Fibroblast of upper back skin (primary cell): ENCODE results near the gene CTNS.

Experiments
- DNase-seq: peaks from one replicate; pipeline ENCODE4 v3.0.0-alpha.2; 2013

CTNS gene

DNA sequence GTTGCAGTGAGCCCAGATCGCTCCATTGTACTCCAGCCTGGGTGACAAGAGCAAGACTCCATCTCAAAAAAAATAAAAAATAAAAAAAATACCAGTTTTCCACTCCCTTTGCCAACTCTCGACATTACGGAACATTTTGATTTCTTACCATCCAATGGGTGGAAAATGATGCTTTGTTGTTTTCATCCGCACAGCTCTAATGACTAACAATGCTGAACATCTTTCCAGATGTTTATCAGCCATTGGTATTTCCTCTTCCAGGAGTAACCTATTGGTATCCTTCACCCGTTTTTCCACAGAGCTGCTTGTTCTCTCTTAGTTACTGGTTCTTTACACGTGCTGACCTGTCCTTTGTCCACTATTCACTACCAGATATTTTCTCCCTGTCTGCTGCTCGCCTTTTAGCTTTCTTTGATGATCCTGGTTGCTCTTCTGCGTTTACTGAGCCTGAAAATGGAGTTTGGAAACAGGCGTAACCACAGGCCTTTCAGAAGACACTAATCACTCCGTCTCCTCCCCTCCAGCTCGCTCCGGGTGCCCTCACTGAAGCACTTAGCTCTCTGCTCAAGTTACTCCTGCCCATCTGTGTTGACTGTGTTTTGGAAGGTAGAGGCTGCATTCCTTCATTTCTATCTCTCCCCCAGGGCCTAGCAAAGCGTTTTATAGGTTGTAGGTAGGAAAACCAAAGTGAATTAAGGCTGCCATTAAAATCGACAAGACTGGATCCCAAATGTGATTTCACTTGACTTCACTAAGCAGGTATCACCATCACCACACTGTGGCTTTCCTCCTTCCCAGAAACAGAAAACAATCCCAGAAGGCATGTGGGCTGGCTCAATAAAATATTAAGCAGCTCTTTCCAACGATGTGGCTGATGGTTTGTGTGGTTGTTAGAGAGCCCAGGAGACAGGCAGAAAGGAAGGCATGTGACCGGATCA, 9.5 kb upstream of the CTNS start:
- DNase-seq: no peak

DNA sequence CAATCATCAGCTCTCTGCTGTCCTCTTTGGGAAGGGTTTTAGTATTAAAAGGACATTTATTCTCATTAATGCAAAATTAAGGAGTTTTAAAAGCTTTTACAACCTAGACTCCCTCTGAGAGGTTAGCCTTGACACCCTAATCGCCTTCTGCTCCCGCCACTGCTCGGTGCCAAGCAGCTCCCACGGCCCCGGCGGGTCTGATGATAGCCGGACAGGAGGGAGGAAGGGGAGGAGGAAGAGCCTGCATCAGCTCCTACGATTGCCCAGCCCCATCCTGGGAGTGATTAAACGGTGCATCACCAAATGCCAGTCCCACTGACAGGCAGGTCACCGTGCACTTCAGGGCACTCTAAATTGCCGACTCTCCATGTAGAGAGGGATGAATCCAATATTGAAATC, 8.8 kb upstream of the CTNS start:
- no peak for DNase-seq

DNA sequence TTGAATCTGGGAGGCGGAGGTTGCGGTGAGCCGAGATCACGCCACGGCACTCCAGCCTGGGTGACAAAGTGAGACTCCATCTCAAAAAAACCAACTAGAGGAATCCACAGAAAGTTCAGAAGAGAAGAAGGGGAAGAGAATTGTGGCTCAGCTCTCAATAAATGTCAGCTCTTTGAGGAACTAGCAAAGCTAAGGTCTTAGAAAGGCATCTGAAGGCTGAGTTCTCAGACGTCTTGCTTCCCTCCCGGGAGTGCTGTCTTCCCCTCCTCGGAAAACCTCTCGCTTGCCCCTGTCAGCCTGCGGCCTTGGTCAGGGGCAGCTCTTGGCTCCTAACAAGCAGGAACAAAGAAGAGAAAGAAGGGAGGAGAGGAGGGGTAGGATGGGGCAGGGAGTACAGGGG, 5.8 kb upstream of the CTNS start:
- no peak for DNase-seq

DNA sequence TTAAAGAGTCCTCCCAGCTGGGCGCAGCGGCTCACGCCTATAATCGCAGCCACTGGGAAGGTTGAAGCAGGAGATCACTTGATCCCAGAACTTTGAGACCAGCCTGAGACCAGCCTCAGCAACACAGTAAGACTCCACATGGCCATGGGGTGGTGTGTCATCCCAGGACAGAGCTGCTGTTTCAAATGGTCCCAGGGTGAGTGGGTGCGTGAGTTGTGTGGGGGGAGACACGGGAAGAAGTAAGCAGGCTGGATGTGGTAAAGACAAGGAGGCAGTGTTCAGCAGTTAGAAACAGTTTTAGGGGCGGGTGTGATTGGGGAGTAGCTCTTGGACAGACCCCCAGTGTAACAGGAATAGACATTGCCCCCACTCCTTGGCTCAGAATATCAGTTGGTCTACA, 4.3 kb upstream of the CTNS start:
- DNase-seq: no peak

DNA sequence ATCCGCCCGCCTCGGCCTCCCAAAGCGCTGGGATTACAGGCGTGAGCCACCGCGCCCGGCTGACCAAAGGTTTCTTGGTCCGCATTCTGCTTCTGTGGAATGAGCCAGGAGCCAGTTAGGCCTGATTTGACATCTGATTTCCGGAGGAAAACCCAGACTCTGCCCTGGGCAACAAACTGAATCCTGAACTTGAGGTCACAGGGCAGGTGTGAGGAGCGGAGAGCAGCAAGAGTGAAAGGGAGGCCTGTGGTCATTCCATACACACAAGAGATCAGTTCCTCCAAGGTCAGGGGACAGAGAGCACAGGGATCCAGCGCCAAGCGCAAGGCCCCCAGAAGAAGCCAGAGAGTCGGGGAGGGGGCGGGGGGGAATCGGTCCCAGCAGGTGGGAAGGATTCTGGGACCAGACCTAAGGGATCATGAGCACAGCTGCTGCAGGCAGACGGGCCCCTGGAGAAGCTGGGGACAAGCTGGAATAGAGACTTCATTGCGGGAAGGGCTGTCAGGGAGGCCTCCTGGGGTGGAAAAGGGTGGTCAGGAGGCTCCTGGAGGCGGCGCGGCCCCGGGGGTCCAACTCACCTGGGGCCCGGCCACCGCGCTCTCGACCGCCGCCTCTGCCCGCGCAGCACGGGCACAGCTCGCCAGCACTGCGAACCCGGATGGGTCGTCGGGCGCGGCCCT, 946 bp upstream of the CTNS start:
- no peak for DNase-seq

DNA sequence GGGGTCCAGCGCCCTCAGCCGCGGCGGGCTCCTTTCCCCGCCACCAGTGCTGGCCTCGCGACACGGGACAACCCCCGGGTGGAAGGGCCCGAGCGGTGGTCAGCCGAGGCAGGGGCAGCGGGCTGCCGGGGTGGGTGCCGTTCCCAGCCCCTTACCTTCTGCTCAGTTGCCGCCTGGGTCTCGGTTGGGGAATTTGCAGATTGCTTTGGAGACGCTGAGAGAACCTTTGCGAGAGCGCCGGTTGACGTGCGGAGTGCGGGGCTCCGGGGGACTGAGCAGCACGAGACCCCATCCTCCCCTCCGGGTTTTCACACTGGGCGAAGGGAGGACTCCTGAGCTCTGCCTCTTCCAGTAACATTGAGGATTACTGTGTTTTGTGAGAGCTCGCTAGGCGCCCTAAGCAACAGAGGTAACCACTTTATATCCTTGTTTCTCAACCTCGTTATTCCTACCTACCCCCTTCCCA, 381 bp downstream of the CTNS start:
- DNase-seq: no peak

DNA sequence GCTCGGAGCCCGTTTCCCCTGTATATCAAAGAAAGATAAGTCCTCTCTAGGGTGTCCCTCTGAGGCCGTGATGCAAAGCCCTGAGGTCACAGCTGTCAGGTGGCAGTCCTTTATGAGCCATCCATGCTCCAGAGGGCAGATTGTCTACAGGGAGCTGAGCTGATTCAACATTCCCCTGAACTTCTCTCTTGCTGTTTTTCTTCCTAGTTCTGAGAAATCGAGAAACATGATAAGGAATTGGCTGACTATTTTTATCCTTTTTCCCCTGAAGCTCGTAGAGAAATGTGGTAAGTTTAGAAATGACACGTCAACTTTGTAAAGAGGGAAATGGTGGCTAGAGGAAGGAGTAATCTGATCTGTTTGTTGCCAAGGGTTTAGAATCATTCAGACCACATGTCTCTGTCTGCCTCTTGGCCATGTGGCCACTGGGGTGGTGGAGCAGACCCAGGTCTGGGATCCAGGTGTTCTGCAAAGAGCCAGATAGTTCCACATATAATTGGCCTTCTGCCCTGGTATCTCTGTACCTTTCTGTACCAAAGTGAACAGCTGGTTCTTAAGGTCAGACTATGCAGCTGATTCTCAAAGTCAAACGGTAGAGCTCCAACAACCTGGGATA, 3.5 kb downstream of the CTNS start:
- peak; percentile 43 for DNase-seq

DNA sequence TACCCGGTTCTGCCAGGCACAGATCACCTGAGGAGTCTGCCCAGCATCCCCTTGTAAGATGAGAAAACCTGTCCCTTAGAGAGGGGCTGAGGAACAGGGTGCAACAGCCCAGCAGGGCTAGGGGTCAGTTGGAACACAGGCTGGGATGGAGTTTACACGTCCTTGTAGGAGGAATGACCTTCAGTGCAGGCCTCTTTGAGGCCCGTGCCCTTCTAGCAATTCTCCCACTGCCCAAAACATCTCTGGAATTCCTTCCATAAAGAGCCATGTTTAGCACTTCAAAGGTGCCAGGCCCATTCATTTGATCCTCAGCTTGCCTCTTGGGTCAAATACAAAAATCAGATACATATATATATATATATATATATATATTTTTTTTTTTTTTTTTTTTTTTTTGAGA, 4.5 kb downstream of the CTNS start:
- no peak for DNase-seq

DNA sequence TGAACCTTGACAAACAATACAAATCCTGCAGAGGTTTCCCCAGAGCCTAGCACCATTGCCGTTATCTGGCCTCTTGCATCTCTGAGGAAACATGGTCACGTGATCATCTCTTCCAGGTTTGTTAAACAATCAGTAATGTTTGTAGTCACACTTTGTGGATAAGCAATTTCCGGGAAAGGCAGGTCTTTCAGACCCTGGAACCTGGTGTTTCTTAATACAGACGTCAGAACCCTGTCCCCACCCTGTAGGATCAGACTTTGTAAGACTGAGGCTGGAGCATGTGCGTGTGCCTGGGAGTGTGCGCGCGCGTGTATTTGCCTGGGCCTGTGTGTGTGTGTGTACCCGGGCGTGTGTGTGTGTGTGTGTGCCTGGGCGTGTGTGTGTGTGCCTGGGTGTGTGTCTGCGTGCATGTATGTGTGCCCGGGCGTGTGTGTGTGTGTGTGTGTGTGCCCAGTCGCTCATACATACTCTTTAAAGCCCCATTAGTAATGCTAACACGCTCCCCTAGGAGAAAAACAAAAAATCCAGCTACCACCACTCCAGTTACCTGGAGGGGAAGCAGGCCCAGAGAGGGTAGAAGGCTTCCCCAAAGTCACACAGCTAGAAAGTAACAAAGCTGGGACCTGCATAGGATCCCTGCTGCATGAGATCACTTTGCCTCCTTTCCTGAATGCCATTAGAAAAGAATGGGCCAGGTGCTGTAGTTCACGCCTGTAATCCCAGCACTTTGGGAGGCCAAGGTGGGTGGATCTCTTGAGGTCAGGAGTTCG, 5.3 kb downstream of the CTNS start:
- DNase-seq: no peak

DNA sequence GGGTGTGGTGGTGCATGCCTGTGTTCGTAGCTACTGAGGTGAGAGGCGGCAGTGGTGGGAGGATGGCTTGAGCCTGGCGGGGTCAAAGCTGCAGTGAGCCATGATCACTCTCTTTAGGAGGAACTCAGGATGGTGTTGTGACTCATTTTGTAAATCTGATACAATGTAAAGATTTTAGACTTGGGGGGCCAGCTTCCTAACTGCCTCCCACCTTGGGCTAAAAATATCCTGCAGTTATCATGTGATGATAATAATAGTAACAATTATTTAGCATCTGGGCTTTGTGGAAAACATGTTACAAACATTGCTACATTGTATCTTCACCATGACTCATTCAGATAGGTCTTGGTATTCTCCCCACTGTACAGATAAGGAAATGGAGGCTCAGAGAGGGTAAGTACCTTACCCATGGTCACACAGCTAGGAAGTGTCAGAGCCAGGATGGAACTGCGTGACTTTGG, 7.4 kb downstream of the CTNS start:
- DNase-seq: no peak

DNA sequence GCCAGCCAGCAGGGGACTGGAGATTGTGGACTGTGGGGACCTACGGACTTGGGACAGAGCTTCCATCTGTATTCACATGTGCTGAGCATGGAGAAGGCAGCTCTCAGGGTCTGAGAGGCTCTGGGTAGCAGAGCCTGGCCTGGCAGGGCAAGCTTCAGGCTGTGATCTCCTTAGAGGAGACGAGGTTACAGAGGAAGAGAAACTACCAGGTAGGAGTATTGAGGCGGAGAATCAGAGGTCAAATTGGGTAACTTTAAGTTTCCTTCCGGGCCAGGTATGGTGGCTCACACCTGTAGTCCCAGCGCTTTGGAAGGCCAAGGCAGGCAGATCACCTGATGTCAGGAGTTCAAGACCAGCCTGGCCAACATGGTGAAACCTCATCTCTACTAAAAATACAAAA, 8.8 kb downstream of the CTNS start:
- no peak for DNase-seq

DNA sequence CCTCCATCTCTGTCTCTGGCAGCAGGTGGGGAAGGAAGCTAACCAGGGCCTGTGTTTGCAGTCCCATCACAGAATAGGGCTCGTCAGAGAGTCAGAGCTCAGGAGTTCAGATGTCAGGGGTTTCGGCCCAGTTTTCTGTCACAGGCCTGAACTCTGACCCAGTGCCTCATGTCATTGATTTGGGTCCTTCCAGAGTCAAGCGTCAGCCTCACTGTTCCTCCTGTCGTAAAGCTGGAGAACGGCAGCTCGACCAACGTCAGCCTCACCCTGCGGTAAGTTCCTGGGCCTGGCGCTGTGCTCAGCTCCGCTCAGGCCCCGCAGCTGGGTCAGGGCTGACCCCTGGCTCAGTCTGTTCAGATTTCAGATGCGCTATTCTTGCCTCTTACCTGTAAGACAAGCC, 10.7 kb downstream of the CTNS start:
- no peak for DNase-seq

DNA sequence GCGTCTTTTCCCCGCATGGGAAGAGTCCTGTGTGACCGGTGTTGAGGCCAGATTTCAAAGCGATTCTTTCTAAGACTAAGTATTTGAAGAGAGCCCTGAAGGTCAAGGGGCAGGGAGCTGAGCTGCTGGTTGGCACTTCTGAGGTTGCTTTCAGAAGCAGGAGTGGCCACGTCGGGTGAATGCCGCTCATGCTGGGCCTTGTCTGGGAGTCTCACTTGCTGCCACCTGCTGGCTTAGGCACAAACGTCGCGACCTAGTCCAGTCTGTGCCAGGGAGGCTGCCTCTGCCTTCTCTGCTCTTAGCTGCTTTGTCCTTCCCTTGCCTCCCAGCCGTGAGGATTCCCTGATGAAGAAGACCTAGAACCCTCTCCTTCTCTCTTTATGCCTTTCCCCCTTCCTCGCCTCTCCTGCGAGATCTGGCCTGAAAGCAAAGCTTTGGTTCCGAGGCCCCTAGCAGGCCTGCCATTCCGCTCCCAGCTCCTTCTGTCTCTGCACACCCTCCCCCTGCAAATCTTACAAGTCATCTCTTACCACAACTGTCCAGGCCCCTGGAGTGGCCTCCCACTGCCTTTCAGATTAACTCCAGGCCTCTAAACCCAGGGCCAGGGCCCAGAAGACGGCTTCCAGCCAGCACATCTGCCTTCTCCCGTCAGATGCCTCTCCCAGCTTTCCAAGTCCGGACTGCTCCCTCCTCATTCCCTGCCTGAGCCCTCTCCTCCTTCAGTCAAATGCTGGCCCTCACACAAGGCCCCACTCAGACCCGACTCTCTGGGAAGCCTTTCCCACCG, 11.4 kb downstream of the CTNS start:
- DNase-seq: peak; percentile 60

DNA sequence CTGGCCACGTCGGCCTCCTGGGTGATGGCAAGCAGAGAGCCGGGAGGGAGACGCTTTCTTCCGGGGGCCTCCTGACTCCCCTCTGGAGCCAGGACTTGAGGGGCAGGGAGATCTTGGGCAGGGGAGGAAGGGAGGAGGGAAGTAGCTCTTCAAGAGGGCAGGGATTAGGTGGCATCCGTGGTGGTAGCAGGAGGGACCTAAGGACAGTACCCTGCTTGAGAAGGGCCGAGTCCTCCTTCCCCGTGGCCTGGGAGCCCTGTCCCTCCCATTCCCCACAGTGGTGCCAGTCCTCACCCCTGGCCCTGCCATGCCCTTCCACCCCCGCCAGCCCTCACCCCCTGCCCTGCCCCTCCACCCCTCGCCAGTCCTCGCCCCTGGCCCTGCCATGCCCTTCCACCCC, 19.2 kb downstream of the CTNS start:
- no peak for DNase-seq

DNA sequence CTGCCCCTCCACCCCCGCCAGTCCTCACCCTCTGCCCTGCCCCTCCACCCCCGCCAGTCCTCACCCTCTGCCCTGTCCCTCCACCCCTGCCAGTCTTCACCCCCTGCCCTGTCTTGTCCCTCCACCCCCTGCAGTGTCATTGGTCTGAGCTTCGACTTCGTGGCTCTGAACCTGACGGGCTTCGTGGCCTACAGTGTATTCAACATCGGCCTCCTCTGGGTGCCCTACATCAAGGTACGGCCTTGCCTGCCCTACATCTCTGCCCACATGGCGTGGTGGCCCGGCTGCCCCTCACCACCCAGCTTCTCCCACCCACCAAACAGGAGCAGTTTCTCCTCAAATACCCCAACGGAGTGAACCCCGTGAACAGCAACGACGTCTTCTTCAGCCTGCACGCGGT, 19.8 kb downstream of the CTNS start:
- no peak for DNase-seq

DNA sequence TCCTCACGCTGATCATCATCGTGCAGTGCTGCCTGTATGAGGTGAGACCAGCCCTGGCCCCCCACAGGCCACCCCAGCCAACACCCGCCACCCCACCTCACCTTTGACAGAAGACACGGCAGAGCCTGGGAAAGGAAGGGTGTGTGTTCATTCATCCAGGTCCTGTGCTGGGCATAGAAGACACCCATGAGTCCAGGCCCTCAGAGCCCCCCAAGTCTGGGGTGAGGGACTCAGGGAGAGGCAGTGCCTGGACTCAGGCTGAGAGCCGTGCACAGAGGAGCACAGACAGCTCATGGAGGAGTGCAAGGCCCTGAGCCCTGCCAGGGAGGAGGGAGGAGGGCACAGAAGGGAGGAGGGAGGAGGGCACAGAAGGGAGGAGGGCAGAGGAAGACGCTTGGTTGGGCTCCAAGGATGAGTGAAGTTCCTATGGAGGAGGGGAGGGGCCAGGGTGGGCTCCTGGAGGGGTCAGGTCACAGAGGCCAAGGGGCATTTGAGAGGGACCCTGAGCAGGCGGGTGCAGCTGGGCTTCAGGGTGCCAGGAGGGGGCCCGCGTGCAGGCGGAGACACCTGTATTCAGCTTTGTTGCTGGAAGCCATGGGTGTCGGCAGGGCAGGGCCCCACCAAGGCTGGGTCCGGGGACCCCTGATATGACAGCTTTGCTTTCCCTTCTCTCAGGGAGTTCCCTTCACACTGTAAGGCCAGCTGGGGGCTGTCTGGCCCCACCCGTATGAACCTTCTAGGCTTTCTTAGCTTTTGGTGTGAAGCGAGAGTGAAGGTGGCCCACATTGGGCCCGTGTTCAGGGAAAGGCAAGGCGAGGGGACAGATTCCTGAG, 20.4 kb downstream of the CTNS start:
- DNase-seq: no peak

DNA sequence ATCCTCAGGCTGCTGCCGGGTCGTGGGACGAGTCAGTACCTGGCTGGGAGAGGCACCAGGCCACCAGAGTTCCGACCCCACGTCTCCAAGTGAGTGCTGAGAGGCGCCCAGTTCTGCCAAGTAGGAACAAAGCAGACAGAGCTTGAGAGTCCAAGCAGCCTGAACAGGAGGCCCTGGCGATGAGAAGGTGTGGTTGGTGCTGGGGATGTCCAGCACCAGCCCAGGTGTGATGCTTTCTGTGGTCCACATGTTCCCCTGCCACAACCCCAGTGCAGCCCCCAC, 21.0 kb downstream of the CTNS start:
- no peak for DNase-seq

DNA sequence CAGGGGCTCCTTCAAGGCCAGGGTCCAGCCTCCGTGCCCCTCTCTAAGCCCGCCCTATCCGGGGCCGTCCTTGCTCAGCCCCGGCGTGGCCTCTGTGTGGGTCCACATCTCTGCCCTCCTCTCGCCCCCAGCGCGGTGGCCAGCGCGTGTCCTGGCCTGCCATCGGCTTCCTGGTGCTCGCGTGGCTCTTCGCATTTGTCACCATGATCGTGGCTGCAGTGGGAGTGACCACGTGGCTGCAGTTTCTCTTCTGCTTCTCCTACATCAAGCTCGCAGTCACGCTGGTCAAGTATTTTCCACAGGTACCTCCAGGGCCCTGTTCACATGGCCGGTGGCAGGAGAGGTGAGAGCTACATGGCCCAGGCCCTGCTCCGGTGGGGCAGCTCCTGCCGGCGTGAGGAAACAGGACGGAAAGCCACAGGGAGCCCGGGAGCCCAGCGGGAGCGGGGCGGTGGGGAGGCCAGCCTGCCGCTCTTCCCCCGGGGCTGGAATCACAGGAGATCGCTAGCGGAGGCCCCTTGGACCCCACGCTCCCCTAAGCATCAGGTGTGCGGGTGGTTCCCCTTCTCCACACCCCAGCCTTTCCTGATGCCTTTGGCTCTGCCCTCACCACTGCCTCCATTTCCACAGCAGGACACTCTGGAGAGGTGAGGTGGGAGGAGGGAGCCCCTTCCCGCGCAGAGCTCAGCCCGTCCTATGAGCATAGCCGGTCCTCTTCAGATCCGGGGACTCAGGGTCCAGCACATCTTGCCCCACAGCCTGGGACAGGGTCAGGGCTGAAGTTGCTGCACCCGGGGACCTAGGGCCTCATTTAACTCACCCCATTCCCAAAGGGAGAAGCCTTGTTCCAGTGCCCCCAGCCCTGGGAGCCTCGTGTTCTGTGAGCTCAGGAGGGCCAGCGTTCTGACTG, 21.6 kb downstream of the CTNS start:
- no peak for DNase-seq

DNA sequence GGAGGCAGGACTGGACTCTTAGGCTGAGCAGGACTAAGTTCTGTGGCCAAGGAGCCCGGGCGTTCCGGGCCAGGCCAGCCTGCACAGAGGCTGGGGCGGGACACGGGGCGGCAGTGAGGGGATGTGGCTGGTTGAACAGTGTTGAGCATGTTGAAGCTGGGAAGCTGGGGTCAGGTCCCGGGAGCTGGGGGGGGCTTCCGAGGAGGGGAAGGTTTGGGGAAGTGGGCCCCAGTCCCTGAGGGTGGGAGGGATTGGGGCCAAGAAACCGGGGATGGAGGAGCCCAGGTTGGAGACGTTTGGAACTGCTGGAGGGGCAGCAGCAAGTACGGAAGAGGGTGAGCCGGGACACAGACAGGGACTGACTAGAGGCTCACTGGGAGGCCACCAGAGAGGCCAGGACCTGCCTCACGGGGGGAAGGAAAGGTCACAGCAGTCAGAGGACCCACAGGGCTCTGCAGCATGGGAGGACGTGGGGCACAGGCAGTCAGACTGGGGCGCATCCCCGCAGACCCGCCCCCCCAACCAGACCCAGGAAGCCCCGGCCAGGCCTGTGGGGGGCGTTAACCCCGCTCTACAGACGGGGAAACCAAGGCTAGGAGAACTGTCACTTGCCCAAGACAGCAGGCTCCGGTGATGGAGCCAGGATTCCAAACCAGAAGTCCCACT, 22.4 kb downstream of the CTNS start:
- no peak for DNase-seq
